HepG2 (cell line): ENCODE measurements around the gene LOXL3. TPM values are rescaled to one million over a fixed set of nuclear protein-coding genes. Genes with fewer than 3 reads are reported as not detected.

Experiments
- BRD4 ChIP-seq: sonication (generic); formaldehyde crosslinking; IDR thresholded peaks from 2 replicates; pipeline ENCODE4 v1.4.0; 2020; ENCODE audit warnings: missing genetic modification reagents
- CEBPG ChIP-seq: IDR thresholded peaks from 2 replicates; pipeline ENCODE4 v1.6.1; 2016
- CENPT ChIP-seq: sonication (generic); formaldehyde crosslinking; IDR thresholded peaks from 2 replicates; pipeline ENCODE4 v1.8.0; 2022; ENCODE audit warnings: low read depth, mild to moderate bottlenecking, moderate library complexity, missing genetic modification reagents
- HOMEZ ChIP-seq: IDR thresholded peaks from 2 replicates; pipeline ENCODE4 v1.6.1; 2016; ENCODE audit warnings: low read depth
- IRX3 ChIP-seq: sonication (generic); formaldehyde crosslinking; IDR thresholded peaks from 2 replicates; pipeline ENCODE4 v1.8.1; 2023; ENCODE audit warnings: mild to moderate bottlenecking, low read depth, missing genetic modification reagents, borderline replicate concordance
- MED8 ChIP-seq: sonication (generic); formaldehyde crosslinking; IDR thresholded peaks from 2 replicates; pipeline ENCODE4 v1.8.1; 2023; ENCODE audit warnings: mild to moderate bottlenecking, missing genetic modification reagents; ENCODE audit not compliant: insufficient replicate concordance
- MLLT10 ChIP-seq: sonication (generic); formaldehyde crosslinking; IDR thresholded peaks from 2 replicates; pipeline ENCODE4 v1.4.0; 2020; ENCODE audit warnings: missing genetic modification reagents
- PITX1 ChIP-seq: sonication (generic); formaldehyde crosslinking; IDR thresholded peaks from 2 replicates; pipeline ENCODE4 v1.5.1; 2020; ENCODE audit warnings: mild to moderate bottlenecking, missing genetic modification reagents
- RARA ChIP-seq: IDR thresholded peaks from 2 replicates; pipeline ENCODE4 v1.6.1; 2016; ENCODE audit warnings: missing genetic modification reagents, missing compliant biosample characterization
- RBM22 ChIP-seq: fragments of 200-400 bp; formaldehyde crosslinking; optimal IDR thresholded peaks from 2 replicates; pipeline ENCODE3; 2017; ENCODE audit warnings: mild to moderate bottlenecking, low read length, moderate library complexity
- SNAPC5 ChIP-seq: sonication (generic); formaldehyde crosslinking; IDR thresholded peaks from 2 replicates; pipeline ENCODE4 v1.8.1; 2023; ENCODE audit warnings: mild to moderate bottlenecking, missing genetic modification reagents, borderline replicate concordance
- SOX13 ChIP-seq, 3 experiments: fragments of 450-650 bp in 1 of 3; sonication (generic) in 1 of 3; formaldehyde crosslinking in 1 of 3; IDR thresholded peaks in 2 of 3; conservative IDR thresholded peaks in 1 of 3; 2 replicates each; pipeline versions ENCODE4 v1.5.0 to v1.6.1; 2016 to 2020; ENCODE audit warnings: antibody characterized with exemption in 1 of 3, mild to moderate bottlenecking in 1 of 3, missing compliant biosample characterization in 1 of 3, missing genetic modification reagents in 1 of 3, moderate library complexity in 1 of 3
- TRIM24 ChIP-seq: sonication (generic); formaldehyde crosslinking; IDR thresholded peaks from 2 replicates; pipeline ENCODE4 v1.8.0; 2022; ENCODE audit warnings: mild to moderate bottlenecking, missing genetic modification reagents
- ZNF24 ChIP-seq: fragments of 450-650 bp; IDR thresholded peaks from 2 replicates; pipeline ENCODE4 v1.6.1; 2017; ENCODE audit warnings: antibody characterized with exemption, mild to moderate bottlenecking
- ZNF33A ChIP-seq: sonication (generic); formaldehyde crosslinking; IDR thresholded peaks from 2 replicates; pipeline ENCODE4 v1.5.1; 2020; ENCODE audit warnings: missing genetic modification reagents, mild to moderate bottlenecking, moderate library complexity, borderline replicate concordance
- ZNF460 ChIP-seq: sonication (generic); formaldehyde crosslinking; IDR thresholded peaks from 2 replicates; pipeline ENCODE4 v1.5.1; 2020; ENCODE audit warnings: missing genetic modification reagents, mild to moderate bottlenecking, borderline replicate concordance
- ZNF570 ChIP-seq: sonication (generic); formaldehyde crosslinking; IDR thresholded peaks from 2 replicates; pipeline ENCODE4 v1.4.0; 2020; ENCODE audit warnings: mild to moderate bottlenecking, missing genetic modification reagents, borderline replicate concordance
- ZNF670 ChIP-seq: sonication (generic); formaldehyde crosslinking; IDR thresholded peaks from 2 replicates; pipeline ENCODE4 v1.8.0; 2022; ENCODE audit warnings: mild to moderate bottlenecking, missing genetic modification reagents, borderline replicate concordance
- ZNF761 ChIP-seq: sonication (generic); formaldehyde crosslinking; conservative IDR thresholded peaks from 2 replicates; pipeline ENCODE4 v1.4.0; 2020; ENCODE audit warnings: mild to moderate bottlenecking, missing genetic modification reagents
- ZSCAN30 ChIP-seq: sonication (generic); formaldehyde crosslinking; IDR thresholded peaks from 2 replicates; pipeline ENCODE4 v1.5.0; 2020; ENCODE audit warnings: mild to moderate bottlenecking, missing genetic modification reagents
- polyA plus RNA-seq, 8 experiments: library from polyadenylated mRNA; depleted of rRNA in 3 of 8; stranded (reverse) in 7 of 8; unstranded in 1 of 8; fragments of >200 nt; fragmentation: Illumina TruSeq in 4 of 8; extraction: Trizol in 4 of 8; gene quantifications; 2 replicates each; pipeline versions ENCODE4 v1.2.1 to v1.2.3, GENCODE V29; 2011 to 2016; ENCODE audit warnings: low read depth in 4 of 8, missing spikeins in 1 of 8, mixed read lengths in 1 of 8; ENCODE audit not compliant: insufficient read depth in 1 of 8
- total RNA-seq, 5 experiments: library from RNA; depleted of rRNA; stranded (reverse); fragments of >200 nt; fragmentation: Illumina TruSeq; extraction: Trizol; gene quantifications; 2 replicates each; pipeline ENCODE4 v1.2.3, GENCODE V29; 2016; ENCODE audit warnings: low read depth in 1 of 5
- TF ChIP-seq, protein P1 (sequence below): sonication (generic); formaldehyde crosslinking; IDR thresholded peaks from 2 replicates; pipeline ENCODE4 v1.4.0; 2020; ENCODE audit warnings: mild to moderate bottlenecking, missing genetic modification reagents, borderline replicate concordance
- TF ChIP-seq, protein P2 (sequence below): sonication (generic); formaldehyde crosslinking; IDR thresholded peaks from 2 replicates; pipeline ENCODE4 v1.5.0; 2020; ENCODE audit warnings: missing genetic modification reagents
- TF ChIP-seq, protein P3 (sequence below): sonication (generic); formaldehyde crosslinking; IDR thresholded peaks from 2 replicates; pipeline ENCODE4 v1.9.0; 2021; ENCODE audit warnings: missing genetic modification reagents, mild to moderate bottlenecking, borderline replicate concordance

Gene LOXL3
- total and polyA plus RNA-seq, 2 of the 13 experiments (the other 11 are each of a cell fraction or from before 2014, with no cell fraction given), result 0.55 to 6.5 TPM

- TF ChIP-seq, protein P1, sequence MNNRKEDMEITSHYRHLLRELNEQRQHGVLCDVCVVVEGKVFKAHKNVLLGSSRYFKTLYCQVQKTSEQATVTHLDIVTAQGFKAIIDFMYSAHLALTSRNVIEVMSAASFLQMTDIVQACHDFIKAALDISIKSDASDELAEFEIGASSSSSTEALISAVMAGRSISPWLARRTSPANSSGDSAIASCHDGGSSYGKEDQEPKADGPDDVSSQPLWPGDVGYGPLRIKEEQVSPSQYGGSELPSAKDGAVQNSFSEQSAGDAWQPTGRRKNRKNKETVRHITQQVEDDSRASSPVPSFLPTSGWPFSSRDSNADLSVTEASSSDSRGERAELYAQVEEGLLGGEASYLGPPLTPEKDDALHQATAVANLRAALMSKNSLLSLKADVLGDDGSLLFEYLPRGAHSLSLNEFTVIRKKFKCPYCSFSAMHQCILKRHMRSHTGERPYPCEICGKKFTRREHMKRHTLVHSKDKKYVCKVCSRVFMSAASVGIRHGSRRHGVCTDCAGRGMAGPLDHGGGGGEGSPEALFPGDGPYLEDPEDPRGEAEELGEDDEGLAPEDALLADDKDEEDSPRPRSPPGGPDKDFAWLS (CRISPR knock-in tag), result no peak
- TF ChIP-seq HOMEZ (CRISPR knock-in tag) (no peak), CENPT (CRISPR knock-in tag) (no peak), ZNF670 (CRISPR knock-in tag) (no peak), ZNF761 (CRISPR knock-in tag) (no peak), RARA (CRISPR knock-in tag) (no peak), TRIM24 (CRISPR knock-in tag) (no peak), ZNF24 (no peak), SNAPC5 (no peak), ZNF570 (CRISPR knock-in tag) (no peak), CEBPG (CRISPR knock-in tag) (peak; percentile 4; the same call in 1 of the 2 replicates), SOX13 (IDR thresholded peaks at IDR 0.05) (no peak), SOX13 (CRISPR knock-in tag; conservative IDR thresholded peaks at IDR 0.05 in 1 of 2, IDR thresholded peaks at IDR 0.05 in 1 of 2) (no peak), ZSCAN30 (CRISPR knock-in tag) (no peak), BRD4 (no peak), RBM22 (no peak), PITX1 (0 out of 2 replicates have a peak, but pooled peaks have one; percentile 19), ZNF33A (CRISPR knock-in tag) (no peak), ZNF460 (CRISPR knock-in tag) (no peak), MED8 (CRISPR knock-in tag) (no peak), IRX3 (no peak), MLLT10 (no peak)
- TF ChIP-seq, protein P2, sequence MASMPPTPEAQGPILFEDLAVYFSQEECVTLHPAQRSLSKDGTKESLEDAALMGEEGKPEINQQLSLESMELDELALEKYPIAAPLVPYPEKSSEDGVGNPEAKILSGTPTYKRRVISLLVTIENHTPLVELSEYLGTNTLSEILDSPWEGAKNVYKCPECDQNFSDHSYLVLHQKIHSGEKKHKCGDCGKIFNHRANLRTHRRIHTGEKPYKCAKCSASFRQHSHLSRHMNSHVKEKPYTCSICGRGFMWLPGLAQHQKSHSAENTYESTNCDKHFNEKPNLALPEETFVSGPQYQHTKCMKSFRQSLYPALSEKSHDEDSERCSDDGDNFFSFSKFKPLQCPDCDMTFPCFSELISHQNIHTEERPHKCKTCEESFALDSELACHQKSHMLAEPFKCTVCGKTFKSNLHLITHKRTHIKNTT (CRISPR knock-in tag), result no peak
- TF ChIP-seq, protein P3, sequence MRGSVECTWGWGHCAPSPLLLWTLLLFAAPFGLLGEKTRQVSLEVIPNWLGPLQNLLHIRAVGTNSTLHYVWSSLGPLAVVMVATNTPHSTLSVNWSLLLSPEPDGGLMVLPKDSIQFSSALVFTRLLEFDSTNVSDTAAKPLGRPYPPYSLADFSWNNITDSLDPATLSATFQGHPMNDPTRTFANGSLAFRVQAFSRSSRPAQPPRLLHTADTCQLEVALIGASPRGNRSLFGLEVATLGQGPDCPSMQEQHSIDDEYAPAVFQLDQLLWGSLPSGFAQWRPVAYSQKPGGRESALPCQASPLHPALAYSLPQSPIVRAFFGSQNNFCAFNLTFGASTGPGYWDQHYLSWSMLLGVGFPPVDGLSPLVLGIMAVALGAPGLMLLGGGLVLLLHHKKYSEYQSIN (CRISPR knock-in tag), result no peak
Observed at GRCh38 chr2:74553892-74554819, at the start of gene LOXL3, which contains the start of gene DOK1 (continued).
